ENCODE measurements around the gene PTEN.

DNA sequence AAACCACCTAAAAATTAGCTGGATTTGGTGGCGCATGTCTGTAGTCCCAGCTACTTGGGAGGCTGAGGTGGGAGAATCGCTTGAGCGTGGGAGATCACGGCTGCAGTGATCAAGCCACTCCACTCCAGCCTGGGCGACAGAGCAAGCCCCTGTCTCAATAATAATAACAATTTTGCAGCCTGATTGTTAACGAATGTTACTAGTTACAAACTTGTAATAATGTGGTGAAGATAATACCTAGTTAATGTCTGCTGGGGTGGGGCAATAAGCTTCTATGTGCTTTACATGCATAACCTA is 44.2 kb upstream of the PTEN start:
- no peak for TF ChIP-seq POLR2A (IDR thresholded peaks at IDR 0.05)
- TF ChIP-seq POLR2AphosphoS5 (IDR thresholded peaks at IDR 0.05), result no peak

Data from gastroesophageal sphincter (tissue), 2 donors.